HG03565 (cell line): ENCODE results near the gene SLC37A2.

ENCODE experiments used
- ATAC-seq: cut with Tn5 transposase; IDR thresholded peaks from one replicate; pipeline ENCODE4 v1.9.1; 2021; ENCODE audit warnings: mild to moderate bottlenecking, moderate library complexity; ENCODE audit not compliant: unreplicated experiment

SLC37A2 gene

DNA sequence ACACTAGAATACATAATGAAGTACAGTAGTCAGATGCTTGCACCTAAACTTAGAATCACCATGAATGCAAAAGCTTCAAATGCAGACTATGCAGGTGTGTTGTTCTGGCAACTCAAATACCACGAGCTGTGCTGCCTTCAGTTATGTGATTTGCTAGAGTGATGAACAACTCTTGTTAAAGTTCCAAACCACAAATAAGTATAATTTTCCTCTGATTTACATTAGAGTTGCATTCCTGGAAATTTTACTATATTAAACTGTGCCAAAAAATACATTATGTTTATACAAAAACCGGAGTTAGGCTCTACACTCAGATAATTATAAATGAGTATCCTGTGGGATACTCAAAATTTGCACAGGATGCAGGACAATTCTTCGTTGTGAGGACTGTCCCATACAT is 45.4 kb downstream of the SLC37A2 start:
- no peak for ATAC-seq

DNA sequence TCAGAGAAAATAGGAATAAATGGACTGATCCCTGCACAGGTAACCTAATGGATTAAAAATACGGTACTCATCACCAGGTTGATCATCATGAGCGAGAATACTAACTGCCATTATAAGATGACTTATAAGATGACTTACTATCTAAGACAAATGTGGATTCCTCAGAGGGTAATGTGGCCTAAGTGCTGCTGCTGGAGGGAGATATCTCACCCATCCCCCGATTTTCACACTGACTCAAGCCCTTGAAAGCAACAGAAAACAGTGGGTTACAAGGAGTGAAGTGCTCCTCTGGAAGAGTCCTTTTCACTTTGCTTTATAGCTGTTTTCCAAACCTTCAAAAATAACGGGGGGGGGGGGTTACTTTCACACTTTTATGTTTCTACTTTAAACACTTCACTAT is 47.4 kb downstream of the SLC37A2 start:
- no peak for ATAC-seq

DNA sequence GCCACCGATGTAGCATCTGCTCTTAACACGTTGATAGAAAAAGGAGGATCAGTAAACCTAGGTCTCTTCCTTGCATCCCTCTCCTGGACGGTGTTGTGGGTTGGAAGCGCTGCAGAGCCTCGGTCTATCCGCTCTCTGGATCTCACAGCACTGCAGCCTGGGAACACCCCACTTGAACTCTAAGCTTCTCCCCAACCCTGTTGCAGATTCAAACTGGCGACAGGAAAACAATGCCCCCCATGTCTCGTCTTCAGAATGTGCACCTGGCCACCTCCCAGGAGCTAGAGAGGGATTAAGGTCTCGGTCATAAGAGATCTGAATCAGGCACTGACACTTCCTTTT is 47.9 kb downstream of the SLC37A2 start:
- ATAC-seq = no peak

DNA sequence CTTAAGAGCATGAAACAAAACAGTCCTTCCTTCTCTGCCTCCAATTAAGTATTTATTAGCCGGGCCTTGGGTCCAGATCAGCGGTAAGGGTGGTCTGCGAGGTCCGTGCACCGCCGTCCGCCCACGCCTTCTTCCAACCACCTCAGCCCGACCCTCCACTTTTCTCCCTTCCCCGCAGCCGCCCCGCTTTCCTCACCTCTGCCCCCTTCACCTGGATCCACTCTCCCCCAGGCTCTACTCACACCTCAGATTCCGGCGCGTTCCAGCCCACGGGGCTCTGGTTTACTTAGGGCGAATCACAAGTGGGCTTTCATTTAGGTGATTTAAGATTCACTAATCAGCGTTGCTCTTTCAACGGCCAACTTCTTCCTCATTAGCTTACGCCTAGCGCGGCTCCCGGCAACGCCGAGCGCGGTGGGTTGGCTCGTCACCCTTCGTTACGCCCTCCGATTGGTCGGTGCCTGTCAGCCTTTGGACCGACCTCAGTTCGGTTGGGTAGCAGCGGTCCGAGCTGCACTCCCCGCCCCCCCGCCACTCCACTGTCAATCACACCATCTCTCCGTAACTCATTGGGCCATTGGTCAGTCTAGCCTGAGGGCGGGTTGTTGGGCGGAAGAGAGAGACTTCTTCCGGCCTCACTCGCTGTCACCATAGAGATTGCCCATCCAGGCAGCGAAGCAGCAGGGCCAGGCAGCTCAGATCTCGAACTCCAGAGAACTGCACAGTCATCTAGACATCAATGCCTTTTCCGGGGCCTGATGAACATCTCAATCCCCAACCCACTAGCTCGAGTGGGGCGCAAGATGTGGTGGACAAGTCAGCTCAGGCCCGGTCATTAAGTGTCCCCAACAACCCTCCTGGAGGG is 48.5 kb downstream of the SLC37A2 start, which contains the start of gene TMEM218:
TSS of gene TMEM218 (minus strand) at position 284 of the 865 bp plus-strand sequence. CDS start 9,385 bp downstream, outside the sequence.
- peak; percentile 98 for ATAC-seq

DNA sequence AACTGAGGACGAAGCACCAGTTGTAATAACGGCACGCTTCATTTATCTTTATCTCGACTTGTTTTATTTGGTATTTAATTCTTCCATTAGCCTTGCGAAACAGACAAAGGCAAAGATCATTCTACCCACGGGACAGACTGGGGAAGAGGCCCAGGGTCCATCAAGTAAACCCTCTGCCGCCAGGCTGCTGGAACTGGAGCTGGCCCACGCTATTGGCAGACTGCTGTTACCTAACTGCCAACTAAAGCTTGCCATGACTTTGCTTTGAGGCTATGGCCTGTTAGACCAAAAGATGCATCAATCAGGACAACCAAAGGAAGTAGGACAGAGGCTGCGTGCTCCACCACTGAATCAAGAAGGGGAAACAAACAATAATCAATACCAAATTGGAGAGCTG is 49.1 kb downstream of the SLC37A2 start:
- ATAC-seq = no peak

DNA sequence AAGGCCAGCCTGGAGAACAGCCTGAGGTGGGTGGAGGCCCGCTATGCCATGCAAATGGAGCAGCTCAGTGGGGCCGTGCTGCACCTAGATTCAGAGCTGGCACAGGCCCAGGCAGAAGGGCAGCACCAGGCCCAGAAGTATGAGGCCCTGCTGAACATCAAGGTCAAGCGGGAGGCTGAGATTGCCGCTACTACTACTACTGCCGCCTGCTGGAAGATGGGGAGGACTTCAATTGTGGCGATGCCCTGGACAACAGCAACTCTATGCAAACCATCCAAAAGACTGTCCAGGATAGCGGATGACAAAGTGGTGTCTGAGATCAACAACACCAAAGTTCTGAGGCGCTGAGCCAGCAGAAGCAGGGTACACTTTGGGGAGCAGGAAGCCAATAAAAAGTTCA is 51.4 kb downstream of the SLC37A2 start:
- no peak for ATAC-seq

DNA sequence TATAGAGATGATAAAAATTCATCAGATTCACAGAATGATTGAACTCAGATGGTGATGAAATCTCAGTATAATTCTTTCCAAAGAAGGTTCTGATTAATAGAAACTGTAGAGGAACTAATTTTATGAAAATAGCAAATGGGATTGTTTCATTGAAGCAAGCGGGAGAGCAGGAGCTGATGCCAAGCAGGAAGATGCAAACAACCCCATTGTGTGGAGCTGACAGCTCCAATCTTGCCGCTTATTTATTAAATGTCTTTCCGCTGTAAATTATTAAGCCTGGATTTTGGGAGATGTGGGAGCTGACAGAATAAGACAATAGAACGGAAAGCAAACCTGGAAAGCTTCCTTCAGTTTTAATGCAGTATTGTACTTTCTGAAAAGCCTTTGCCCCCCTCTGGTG is 54.3 kb downstream of the SLC37A2 start:
- no peak for ATAC-seq

DNA sequence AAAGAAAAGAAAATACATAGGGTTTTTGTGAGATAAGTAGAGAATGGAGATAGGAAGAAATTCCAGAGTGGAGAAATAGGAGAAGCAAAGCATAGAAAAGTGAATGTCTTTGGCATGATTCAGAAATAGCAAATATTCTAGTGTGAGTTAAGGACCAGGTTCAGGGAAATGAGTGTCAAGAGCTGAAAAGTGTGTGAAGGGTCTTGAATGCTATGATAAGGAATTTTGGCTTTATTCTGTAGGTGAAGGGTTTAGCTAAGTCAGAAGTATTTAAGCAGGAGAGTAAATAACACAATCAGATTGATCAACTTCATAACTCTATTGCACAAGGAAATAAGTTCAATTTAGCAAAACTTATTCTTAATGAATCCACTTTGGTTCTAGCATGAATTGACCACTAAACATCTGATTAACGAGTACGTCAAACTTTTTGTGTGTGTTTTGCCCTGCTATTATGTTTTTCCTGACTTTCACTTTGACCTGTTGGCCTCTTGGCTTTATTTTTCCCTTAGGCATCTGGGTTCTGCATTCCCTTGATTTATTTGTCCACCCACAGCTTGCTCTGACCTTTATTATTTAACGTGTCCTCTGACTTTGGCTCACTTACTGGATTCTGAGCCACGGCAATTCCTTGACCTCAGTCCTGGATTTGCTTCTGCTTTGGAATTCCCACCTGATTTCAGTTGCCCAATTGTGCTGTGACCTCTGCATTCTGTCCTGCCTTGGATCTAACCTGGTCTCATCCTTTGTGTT is 60.3 kb downstream of the SLC37A2 start:
- no peak for ATAC-seq

DNA sequence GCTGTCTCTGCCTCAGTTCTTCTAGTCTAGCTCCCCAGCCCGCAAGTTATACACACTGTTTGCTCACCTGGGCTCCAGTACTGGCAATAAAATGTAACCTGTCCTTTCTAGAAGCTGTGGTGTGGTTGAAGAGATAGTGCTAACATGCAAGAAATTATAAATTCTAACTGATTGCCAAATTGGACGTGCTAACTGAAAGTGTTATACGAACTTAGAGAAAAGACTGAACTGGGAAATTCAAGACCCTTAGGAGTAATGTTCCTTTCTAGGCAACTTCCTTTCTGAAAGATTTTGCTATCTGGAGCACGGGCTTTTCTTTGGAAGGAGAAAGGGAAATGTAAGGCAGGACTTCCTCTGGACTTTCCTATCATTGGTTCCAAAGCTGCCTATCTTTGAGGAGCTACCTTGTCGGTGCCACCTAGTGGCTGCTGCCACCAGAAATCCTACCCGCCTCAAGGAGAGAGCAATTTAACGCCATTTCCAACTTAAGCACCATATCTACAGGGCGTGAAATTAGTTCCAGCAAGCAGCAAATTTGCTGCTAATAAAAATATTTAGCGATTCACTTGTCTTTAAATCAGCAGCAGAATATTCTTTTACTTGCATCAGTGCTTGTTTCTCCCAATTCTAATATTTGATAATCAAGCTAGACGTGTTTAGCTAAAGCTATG is 61.0 kb downstream of the SLC37A2 start:
- peak; percentile 53 for ATAC-seq

DNA sequence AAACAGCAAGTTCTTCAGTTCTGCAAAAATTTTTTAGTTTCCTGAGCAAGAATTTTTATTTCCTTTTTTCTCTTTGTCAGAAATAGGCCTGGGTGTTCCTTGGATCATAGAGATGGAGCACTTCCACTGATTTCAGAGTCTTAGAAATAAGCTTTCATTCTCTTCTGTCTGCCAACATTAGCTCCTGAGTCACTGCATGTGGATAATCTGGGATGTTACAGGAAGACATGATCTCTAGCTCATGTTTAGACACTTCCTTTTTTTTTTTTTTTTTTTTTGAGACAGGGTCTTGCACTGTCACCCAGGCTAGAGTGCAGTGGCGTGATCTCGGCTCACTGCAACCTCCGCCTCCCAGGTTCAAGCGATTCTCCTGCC is 61.5 kb downstream of the SLC37A2 start:
- ATAC-seq = no peak

DNA sequence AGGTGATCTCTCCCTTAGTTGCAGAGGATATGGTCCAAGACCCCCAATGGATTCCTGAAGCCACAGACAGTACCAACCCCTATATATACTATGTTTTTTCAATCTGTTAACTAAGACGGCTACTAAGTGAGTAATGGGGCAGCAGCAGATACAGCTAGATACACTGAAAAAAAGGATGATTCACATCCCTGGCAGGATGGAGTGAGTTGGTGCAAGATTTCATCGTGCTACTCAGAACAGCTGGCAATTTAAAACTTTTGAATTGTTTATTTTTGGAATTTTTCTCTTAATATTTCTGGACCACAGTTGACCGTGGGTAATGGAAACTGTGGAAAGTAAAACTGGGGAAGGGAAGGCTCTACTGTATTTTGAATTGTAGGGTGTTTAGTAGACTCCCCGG is 65.3 kb downstream of the SLC37A2 start:
- no peak for ATAC-seq

DNA sequence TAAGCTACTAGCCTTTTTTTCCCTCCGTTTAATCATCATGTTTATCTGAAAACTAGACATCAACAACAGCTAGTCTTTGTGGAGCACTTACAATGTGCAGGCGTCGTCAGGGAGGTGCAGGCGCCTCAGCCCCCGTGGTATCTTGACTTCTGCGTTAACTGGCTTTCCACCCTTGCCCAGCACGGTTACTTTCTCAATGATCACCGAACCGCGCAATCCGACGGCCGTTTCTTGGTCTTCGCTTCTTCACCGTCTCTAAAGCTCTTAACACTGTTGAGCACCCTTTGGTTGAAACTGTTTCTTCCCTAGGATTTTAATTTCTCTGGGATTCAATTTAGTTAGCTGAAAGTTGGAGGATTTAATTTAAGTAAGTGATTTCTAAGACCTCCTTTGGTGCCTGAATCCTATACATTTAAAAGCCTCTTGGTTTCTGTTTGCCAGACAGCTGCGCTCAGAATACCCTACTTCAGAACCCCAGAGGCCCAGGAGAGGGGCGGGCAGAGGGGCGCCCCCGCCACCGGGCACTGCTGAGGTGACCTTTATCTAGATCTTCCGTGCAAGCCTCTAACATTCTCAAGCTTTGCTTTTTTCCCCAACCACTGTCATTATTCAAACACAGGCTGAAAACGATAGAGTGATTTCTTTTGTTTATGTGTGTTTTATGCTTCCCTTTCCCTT is 66.3 kb downstream of the SLC37A2 start:
- ATAC-seq = no peak

DNA sequence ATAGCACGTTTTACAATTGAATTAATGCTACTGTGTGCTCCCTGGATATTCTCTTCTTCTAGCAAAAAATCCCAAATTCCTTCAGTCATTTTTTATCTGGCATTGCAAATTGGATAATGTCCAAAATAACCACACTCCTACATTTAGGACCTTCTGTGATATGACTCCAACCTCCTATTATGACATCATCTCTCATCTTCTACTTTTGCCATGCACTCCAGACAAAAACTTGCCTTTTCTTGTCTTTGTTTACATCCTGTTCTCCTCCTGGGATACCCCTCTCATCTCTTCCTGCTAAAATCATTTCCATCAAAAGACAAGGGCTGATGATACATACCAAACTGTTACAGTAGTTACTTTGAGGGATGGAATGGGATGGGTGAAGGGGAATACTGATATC is 69.0 kb downstream of the SLC37A2 start:
- ATAC-seq = no peak

DNA sequence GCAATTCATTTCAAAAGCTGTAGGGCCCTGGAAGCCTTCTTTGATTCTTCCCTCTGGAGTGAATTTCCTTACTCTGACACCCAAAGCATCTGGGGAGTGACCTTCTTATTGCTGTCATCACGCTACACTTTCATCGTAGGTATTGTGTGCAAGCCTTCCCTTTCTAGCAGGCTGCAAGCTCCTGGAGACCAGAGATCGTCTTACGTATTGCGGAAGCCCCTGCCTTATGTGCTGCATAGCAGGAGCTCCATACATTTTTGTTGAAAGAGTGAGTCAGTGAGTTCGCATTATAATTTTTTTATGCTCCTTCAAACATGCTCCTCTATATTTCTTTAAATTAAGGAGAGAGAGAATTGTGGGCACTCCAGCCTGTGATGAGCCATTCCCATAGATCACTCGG is 69.5 kb downstream of the SLC37A2 start:
- no peak for ATAC-seq

DNA sequence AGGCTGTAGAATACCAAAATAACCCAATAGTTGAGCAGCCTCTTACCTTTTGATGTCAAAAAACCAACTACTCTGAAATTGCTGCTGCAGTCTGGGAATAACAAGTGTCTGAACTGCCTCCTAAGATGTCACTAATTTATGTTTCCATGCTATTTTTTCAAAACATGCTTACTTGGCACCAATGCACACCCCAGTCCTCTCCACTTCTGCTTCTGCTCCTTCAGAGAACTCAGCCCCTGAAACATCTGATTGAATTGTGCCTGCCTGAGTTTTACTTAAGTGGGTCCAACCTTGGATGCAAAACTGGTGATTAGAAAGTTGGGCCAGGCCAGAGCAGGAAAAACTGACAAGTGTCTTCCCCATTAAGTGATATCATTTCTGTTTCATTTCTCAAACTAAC is 72.9 kb downstream of the SLC37A2 start:
- ATAC-seq = no peak

DNA sequence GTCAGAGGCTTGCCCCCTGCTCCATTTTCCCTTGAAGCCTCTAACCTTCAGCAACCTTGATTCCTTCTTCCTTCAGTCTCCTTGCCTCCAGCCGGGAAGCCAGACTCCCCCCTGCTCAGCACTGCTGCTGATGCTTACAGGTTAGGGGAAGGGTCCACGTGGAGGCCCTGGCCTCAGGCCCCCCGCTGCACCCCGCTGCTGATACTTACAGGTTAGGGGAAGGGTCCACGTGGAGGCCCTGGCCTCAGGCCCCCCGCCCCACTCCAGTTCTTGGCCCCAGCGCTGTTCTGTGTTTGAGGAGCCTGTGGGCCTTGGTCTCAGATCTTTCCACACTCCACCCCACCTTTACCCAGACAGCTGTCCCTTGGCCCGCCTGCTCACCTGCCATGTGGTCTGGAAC is 75.9 kb downstream of the SLC37A2 start:
- ATAC-seq = no peak

DNA sequence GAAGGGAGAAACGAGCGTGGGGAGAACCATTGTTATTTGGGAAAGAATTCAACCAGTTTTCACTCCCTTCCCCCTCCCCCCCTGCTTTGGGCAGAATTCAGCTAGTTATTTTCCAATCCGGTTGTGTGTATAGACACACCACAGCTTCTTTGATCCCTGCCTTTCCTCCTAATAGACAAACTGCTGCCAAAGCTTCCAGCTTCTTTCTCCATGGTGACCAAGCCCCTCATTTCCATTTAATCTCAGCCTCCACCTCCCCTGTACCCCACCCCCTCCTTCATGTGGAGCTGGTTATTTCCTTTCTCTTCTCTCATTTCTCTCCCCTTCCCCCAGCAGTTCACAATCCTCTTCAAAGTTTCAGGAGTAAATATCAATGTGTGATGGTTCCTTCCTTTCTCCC is 76.7 kb downstream of the SLC37A2 start:
- ATAC-seq = no peak
